Right lobe of liver (tissue), 6 donors: ENCODE data around the gene PROC. TPM values are rescaled to one million over a fixed set of nuclear protein-coding genes. Genes with fewer than 3 reads are reported as not detected.

ENCODE experiments used
- ATAC-seq, 4 donors: fragments of 200-7000 bp; cut with Tn5 transposase; one replicate each; pipeline ENCODE4 v1.9.1; 2020; ENCODE audit warnings: mild to moderate bottlenecking in 4 of 4, moderate library complexity in 4 of 4
- DNase-seq, 3 donors: peaks; one replicate each; pipeline ENCODE4 v3.0.0-alpha.2; 2020
- H3K27ac ChIP-seq, 3 donors: fragments of 200-600 bp; one replicate each; pipeline ENCODE4 v1.8.0; 2022
- H3K27me3 ChIP-seq, 2 donors: fragments of 200-600 bp; one replicate each; pipeline ENCODE4 v1.8.0; 2022
- H3K36me3 ChIP-seq, 4 donors: fragments of 200-600 bp; sonication (generic) in 1 of 4; one replicate each; pipeline versions ENCODE4 v1.5.1 to v1.8.0; 2017 to 2022; ENCODE audit warnings: control low read depth in 1 of 4
- H3K4me1 ChIP-seq, 4 donors: fragments of 200-600 bp; sonication (generic) in 1 of 4; one replicate each; pipeline versions ENCODE4 v1.5.1 to v1.8.0; 2017 to 2022; ENCODE audit warnings: control low read depth in 1 of 4
- H3K4me3 ChIP-seq, 3 donors: fragments of 200-600 bp; one replicate each; pipeline ENCODE4 v1.8.0; 2022
- H3K9me3 ChIP-seq, 4 donors: fragments of 200-600 bp; sonication (generic) in 1 of 4; one replicate each; pipeline versions ENCODE4 v1.5.1 to v1.8.0; 2017 to 2022; ENCODE audit warnings: control low read depth in 1 of 4
- CTCF ChIP-seq, 4 donors: fragments of 200-600 bp in 3 of 4; fragments of 450-650 bp in 1 of 4; IDR thresholded peaks; one replicate each; pipeline versions ENCODE4 v1.5.1 to v1.8.0; 2016 to 2022; ENCODE audit warnings: antibody characterized with exemption in 4 of 4, mild to moderate bottlenecking in 2 of 4
- POLR2A ChIP-seq: fragments of 450-650 bp; IDR thresholded peaks from one replicate; pipeline ENCODE4 v1.6.1; 2017; ENCODE audit warnings: antibody characterized with exemption, mild to moderate bottlenecking
- WGBS: methylation state at CpG from one replicate; pipeline ENCODE4 v1.1.6; 2018; ENCODE audit warnings: low coverage, low lambda C conversion rate; ENCODE audit not compliant: insufficient coverage; ENCODE audit errors: missing lambda C conversion rate; 5-methylcytosine and 5-hydroxymethylcytosine counted together
- intact Hi-C, 2 donors: fragments of 100-400 bp; cut with DNase I; formaldehyde crosslinking; loops; one replicate each; pipeline versions ENCODE4 v1.11.2 to v1.14.1; 2022
- total RNA-seq, 6 experiments: library from RNA; depleted of rRNA in 2 of 6; stranded (reverse); fragments of >200 nt in 2 of 6; fragmentation: NEBNext Ultra II Directional in 3 of 6; extraction: Animal tissue kit (Norgen Biotek cat#: 25700) in 3 of 6; gene quantifications; one replicate each; pipeline versions ENCODE4 v1.1.0 to v1.2.4, GENCODE V29; 2016 to 2023
- donor health status: DM: no; HTN: yes; CAD: no.
- donor health status: DM: no; HTN: no; CAD: no.
- donor health status: DM: no; HTN: no; CAD: no.
- donor health status: DM: no; HTN: yes; CAD: no.
- donor health status: DM: no; HTN: yes; CAD: no.

The PROC gene
- total RNA-seq, 6 experiments from 2014 or later, result 224 to 447 (median 319) TPM

GRCh38 chr2:127419448-127420038, 1.3 kb downstream of the PROC start:
- H3K4me3 ChIP-seq, result peak overlapping the region; percentile 42 to 63 (median 50)
- ATAC-seq, result peak; percentile 48 to 58 (median 53)
- 23% methylated on average over 6 of the region's 15 CpGs for WGBS

GRCh38 chr2:127420039-127420864, 2.0 kb downstream of the PROC start:
- WGBS, result 40% methylated on average over 3 of the region's 8 CpGs
- H3K27ac ChIP-seq, result peak overlapping the region; percentile 47 to 95 (median 93)
- intact Hi-C loops, result no loop called here
- H3K27me3 ChIP-seq, result no peaks in the 10 kb centered on the region
- peak; percentile 3 to 21 (median 8) for ATAC-seq
- peaks cover 0 to 34% (median 9%) of the 10 kb centered on the region in 4 donors for H3K4me1 ChIP-seq
- H3K9me3 ChIP-seq, result no peaks in the 10 kb centered on the region
- peaks cover 0 to 23% (median 6%) of the 10 kb centered on the region in 4 donors for H3K36me3 ChIP-seq
- H3K4me3 ChIP-seq, result peak overlapping the region; percentile 42 to 63 (median 50)
- TF ChIP-seq CTCF (IDR thresholded peaks at IDR 0.05), result no peak
- no peak for TF ChIP-seq POLR2A
- peak; percentile 58 to 83 (median 79) for DNase-seq

More at GRCh38 chr2:127419448-127420038, 1.3 kb downstream of the PROC start:
- Histone ChIP-seq H3K4me1 (peaks cover 0 to 41% (median 13%) of the 10 kb centered on the region in 4 donors), H3K36me3 (peaks cover 0 to 20% (median 3%) of the 10 kb centered on the region in 4 donors), H3K27ac (peak overlapping the region; percentile 87 to 95 (median 93)), H3K27me3 (no peaks in the 10 kb centered on the region), H3K9me3 (no peaks in the 10 kb centered on the region)
- intact Hi-C loops, result no loop called here
- TF ChIP-seq CTCF (IDR thresholded peaks at IDR 0.05) (no peak), POLR2A (peak; percentile 70)
- DNase-seq, result peak in 2 of 3 donors; percentile 63 to 81

- no CpG with 5 or more reads among the region's 15 CpGs for WGBS
- ATAC-seq, result no peak
- intact Hi-C loops, result no loop called here
- TF ChIP-seq POLR2A, result no peak
- TF ChIP-seq CTCF (IDR thresholded peaks at IDR 0.05), result no peak
- Histone ChIP-seq H3K4me1 (peaks cover 0 to 27% (median 6%) of the 10 kb centered on the region in 4 donors), H3K4me3 (no peak overlapping the region), H3K9me3 (no peaks in the 10 kb centered on the region), H3K27me3 (no peaks in the 10 kb centered on the region), H3K27ac (no peak overlapping the region), H3K36me3 (peaks cover 0 to 28% (median 9%) of the 10 kb centered on the region in 4 donors)
- no peak for DNase-seq
These were observed 3.0 kb downstream of the PROC start for GRCh38 chr2:127421116-127421800.

- intact Hi-C loops, result no loop called here
These were observed 3.8 kb downstream of the PROC start for GRCh38 chr2:127421871-127422558.

More at GRCh38 chr2:127421871-127422558, 3.8 kb downstream of the PROC start:
- no peak for DNase-seq
- 33% methylated on average over 3 of the region's 16 CpGs for WGBS
- Histone ChIP-seq H3K9me3 (no peaks in the 10 kb centered on the region), H3K27me3 (no peaks in the 10 kb centered on the region), H3K36me3 (peaks cover 0 to 30% (median 10%) of the 10 kb centered on the region in 4 donors), H3K4me3 (no peak overlapping the region), H3K27ac (no peak overlapping the region), H3K4me1 (peaks cover 0 to 20% (median 5%) of the 10 kb centered on the region in 4 donors)
- ATAC-seq, result no peak
- TF ChIP-seq POLR2A, result no peak
- TF ChIP-seq CTCF (IDR thresholded peaks at IDR 0.05), result no peak
